Cardiac muscle cell (in vitro differentiated cells and primary cell): ENCODE results near the gene LRRC7. TPM values are rescaled to one million over a fixed set of nuclear protein-coding genes. Genes with fewer than 3 reads are reported as not detected.

ENCODE experiments used
- DNase-seq, 2 donors: peaks; one replicate each; pipeline versions ENCODE4 v3.0.0 to v3.0.0-alpha.2; 2010 to 2017; ENCODE audit warnings: low read depth in 1 of 2, low spot score in 1 of 2
- H3K27ac ChIP-seq: fragments of 200-600 bp; sonication (generic); 2 replicates; pipeline ENCODE4 v1.5.1; 2016
- H3K27me3 ChIP-seq: fragments of 200-600 bp; sonication (generic); 2 replicates; pipeline ENCODE4 v1.6.0; 2016; ENCODE audit warnings: control low read depth
- H3K36me3 ChIP-seq: fragments of 200-600 bp; sonication (generic); 2 replicates; pipeline ENCODE4 v1.5.1; 2016; ENCODE audit warnings: control low read depth
- H3K4me1 ChIP-seq: fragments of 200-600 bp; sonication (generic); 2 replicates; pipeline ENCODE4 v1.8.1; 2017; ENCODE audit warnings: low read depth, mild to moderate bottlenecking, mixed run types
- H3K4me3 ChIP-seq: fragments of 200-600 bp; sonication (generic); 2 replicates; pipeline ENCODE4 v1.5.1; 2016; ENCODE audit warnings: mild to moderate bottlenecking
- H3K9me3 ChIP-seq: fragments of 200-600 bp; sonication (generic); 2 replicates; pipeline ENCODE4 v1.5.1; 2017; ENCODE audit warnings: low read depth, mild to moderate bottlenecking, control low read depth
- CTCF ChIP-seq: IDR thresholded peaks from 2 replicates; pipeline ENCODE4 v1.5.1; 2012; ENCODE audit warnings: low read depth, mild to moderate bottlenecking, low read length
- polyA plus RNA-seq: library from polyadenylated mRNA; unstranded; fragments of >200 nt; fragmentation: Nextera tagmentation; extraction: Ambion mirVana; gene quantifications from 2 replicates; pipeline ENCODE4 v1.2.1, GENCODE V29; 2016
- total RNA-seq: library from RNA; depleted of rRNA; stranded (reverse); fragments of >200 nt; gene quantifications from 2 replicates; pipeline ENCODE4 v1.2.3, GENCODE V29; 2016

LRRC7 gene
- total and polyA plus RNA-seq, 2 experiments from 2014 or later: 0.09 TPM; not detected in 1

GRCh38 chr1:69833536-69833935 is 265.8 kb downstream of the LRRC7 start:
- no peak for TF ChIP-seq CTCF
- H3K27me3 ChIP-seq: no peaks in the 10 kb centered on the region
- no peaks in the 10 kb centered on the region for H3K9me3 ChIP-seq
- no peaks in the 10 kb centered on the region for H3K4me1 ChIP-seq
- no peak overlapping the region for H3K27ac ChIP-seq
- H3K36me3 ChIP-seq: no peaks in the 10 kb centered on the region
- no peak for DNase-seq
- H3K4me3 ChIP-seq: no peak overlapping the region

GRCh38 chr1:69834336-69834735 is 266.6 kb downstream of the LRRC7 start:
- H3K4me1 ChIP-seq: no peaks in the 10 kb centered on the region

GRCh38 chr1:69835955-69836354 is 268.2 kb downstream of the LRRC7 start:
- no peaks in the 10 kb centered on the region for H3K4me1 ChIP-seq
- no peaks in the 10 kb centered on the region for H3K27me3 ChIP-seq
- TF ChIP-seq CTCF: no peak
- H3K27ac ChIP-seq: no peak overlapping the region
- DNase-seq: no peak
- H3K36me3 ChIP-seq: no peaks in the 10 kb centered on the region
- H3K9me3 ChIP-seq: no peaks in the 10 kb centered on the region
- no peak overlapping the region for H3K4me3 ChIP-seq

More at GRCh38 chr1:69834336-69834735, 266.6 kb downstream of the LRRC7 start:
- Histone ChIP-seq H3K4me3 (no peak overlapping the region), H3K9me3 (no peaks in the 10 kb centered on the region), H3K27me3 (no peaks in the 10 kb centered on the region), H3K27ac (no peak overlapping the region), H3K36me3 (no peaks in the 10 kb centered on the region)
- no peak for TF ChIP-seq CTCF
- no peak for DNase-seq

GRCh38 chr1:69836971-69837636 is 269.4 kb downstream of the LRRC7 start:
- Histone ChIP-seq H3K36me3 (no peaks in the 10 kb centered on the region), H3K4me3 (no peak overlapping the region), H3K27ac (no peak overlapping the region), H3K4me1 (no peaks in the 10 kb centered on the region), H3K27me3 (no peaks in the 10 kb centered on the region), H3K9me3 (no peaks in the 10 kb centered on the region)
- DNase-seq: peak in 1 of 2 donors; percentile 32
- TF ChIP-seq CTCF: no peak

GRCh38 chr1:69842326-69842725 is 274.6 kb downstream of the LRRC7 start:
- Histone ChIP-seq H3K36me3 (no peaks in the 10 kb centered on the region), H3K4me1 (no peaks in the 10 kb centered on the region), H3K9me3 (no peaks in the 10 kb centered on the region), H3K27me3 (no peaks in the 10 kb centered on the region), H3K27ac (no peak overlapping the region), H3K4me3 (no peak overlapping the region)
- no peak for TF ChIP-seq CTCF
- no peak for DNase-seq
